HG02981 (cell line): ENCODE measurements around the gene FAM117B.
"Not testable (repeated sequence)": the region's sequence is repeated elsewhere in the genome, so short reads cannot be mapped to it uniquely, and the experiment has no call there.

Experiments used
- ATAC-seq: cut with Tn5 transposase; IDR thresholded peaks from one replicate; pipeline ENCODE4 v1.9.1; 2021; ENCODE audit warnings: mild to moderate bottlenecking, moderate library complexity; ENCODE audit not compliant: unreplicated experiment

Gene FAM117B

DNA sequence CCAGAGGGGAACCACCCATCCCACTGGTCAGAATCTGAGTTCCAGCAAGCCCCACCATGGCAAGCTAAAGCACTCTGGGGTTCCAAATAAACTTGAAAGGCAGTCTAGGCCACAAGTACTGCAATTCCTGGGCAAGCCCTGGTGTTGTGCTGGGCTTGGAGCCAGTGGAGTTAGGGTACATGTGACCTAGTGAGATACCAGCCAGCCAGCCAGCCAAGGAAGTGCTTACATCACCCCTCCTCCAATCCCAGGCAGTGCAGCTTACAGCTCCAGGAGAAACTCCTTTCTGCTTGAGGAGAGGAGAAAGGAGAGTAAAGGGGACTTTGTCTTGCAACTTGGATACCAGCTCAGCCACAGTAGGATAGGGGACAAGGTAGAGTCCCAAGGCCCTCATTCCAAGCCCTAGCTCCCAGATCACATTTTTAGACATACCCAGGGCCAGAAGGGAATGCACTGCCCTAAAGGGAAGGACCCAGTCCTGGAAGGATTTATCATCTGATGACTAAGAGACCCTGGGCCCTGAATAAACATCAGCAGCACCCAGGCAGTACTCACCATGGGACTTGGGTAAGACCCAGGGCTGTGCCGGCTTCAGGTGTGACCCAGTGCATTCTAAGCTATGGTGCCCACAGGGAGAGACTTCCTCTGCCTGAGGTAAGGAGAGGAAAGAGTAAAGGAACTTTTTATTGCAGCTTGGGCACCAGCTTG, 172.8 kb downstream of the FAM117B start:
- ATAC-seq = not testable (repeated sequence)

DNA sequence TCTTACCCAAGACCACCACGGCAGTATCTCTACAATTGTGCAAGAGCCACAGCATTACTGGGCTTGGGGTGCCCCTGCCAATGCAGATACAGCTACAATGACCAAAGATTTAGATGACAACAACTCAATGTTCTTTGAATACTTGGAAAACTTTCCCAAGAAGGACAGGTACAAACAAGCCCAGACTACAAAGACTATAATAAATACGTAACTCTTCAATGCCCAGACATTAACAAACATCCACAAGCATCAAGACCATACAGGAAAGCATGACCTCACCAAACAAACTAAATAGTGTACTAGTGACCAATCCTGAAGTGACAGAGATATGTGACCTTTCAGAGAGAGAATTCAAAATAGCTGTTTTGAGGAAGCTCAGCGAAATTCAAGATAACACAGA, 174.0 kb downstream of the FAM117B start:
- ATAC-seq = no peak

DNA sequence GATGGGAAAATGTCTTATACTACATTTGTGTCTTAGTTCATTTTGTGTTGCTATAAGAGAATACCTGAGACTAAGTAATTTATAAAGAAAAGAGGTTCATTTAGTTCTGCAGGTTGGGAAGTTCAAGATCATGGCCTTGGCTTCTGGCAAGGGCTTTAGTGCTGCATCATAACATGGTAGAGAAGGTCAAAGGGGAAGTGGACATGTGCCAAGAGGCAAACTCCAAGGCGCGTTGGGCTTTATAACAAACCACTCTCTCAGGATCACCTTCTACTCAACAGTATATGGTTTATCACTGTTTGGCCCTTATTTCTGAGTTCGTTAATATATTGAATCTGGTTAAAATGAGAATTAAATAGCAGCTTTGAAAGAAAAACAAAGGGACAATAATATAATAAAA, 178.6 kb downstream of the FAM117B start:
- no peak for ATAC-seq

DNA sequence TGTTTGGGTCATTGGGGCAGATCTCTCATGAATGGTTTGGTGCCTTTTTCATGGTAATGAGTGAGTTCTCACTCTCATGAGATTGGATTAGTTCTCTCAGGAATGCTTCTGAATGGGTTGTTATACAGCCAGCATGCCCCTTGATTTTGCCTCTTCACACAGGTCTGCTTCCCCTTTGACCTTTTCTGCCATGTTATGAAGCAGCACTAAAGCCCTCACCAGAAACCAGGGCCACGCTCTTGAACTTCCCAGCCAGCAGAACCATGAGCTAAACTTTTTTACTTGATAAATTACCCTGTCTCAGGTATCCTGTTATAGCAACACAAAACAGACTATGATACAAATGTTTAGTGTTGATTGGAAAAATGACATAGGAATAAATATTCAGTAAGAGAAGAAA, 179.5 kb downstream of the FAM117B start:
- ATAC-seq = no peak

DNA sequence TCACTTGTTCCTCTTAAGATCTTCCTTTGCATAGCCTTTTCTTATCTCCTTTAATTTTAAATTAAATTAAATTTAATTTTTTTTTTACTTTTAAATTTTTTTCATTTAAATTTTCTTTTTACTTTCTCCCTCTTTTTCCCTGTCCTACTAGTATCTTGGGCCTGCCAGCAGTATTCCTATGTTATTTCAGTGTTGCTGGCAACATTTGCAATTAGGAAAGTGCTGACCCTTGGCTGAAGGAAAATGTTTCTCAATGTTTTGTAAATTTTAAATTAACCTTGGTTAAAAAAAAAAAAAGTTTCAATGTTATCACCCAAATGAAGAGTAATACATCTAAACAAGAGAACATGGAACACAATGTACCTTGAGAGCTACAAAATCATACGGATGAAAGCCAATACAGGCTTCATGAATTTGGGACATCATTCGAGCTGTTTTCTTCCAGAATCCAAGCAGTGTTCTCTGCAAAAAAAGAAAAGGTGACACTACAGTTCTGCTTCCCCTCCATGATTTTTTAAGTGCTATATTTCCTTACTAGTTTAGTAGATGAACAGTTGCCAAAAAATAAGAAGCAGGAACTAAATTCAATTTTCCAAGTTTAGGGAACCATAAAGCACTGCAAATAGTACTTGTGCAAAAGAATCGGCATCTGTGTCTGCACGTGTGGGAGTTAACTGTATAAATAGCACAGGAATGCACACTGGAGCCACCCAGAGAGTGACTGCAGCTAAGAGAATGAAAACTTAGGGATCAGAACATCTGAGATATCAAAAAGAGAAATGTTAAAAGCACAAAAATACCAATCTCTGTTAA, 181.0 kb downstream of the FAM117B start:
- ATAC-seq = no peak

DNA sequence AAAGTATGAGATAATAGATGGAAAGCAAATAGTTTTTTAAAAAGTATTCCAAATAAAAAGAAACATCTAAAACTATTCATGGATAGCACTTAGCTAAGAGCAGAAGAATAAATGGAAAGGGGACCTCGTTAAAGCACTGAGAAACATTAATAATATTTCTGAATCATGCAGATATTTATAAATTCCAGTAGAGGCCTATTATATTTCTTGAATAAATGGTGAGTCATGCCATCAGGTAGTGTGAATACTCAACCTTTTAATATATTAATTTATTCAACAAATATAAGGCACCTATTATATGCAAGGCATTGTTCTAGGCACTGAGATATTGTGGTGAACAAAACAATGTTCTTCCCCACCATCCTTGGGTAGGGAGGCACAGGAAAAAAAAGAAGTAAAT, 183.0 kb downstream of the FAM117B start:
- no peak for ATAC-seq

DNA sequence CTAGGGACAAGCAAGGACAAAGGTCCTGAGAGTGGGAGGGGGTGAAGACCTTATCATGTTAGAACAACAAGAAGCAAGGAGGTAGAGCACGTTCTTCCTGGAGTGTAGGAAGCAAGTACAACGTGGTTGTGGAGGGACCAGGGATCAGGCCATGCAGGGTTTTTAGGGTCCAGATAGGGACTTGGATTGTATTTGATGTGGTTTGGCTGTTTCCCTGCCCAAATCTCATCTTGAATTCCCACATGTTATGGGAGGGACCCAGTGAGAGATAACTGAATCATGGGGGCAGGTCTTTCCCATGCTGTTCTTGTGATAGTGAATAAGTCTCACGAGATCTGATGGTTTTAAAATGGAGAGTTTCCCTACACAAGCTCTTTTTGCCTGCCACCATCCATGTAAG, 183.6 kb downstream of the FAM117B start:
- ATAC-seq = no peak
